Measurements from ENCODE around the gene PLD3.

GRCh38 chr19:40366697-40367561, 18.4 kb downstream of the PLD3 start:
- TF ChIP-seq POLR2AphosphoS5 (IDR thresholded peaks at IDR 0.05; ENCODE audit: low read depth, low read length): no peak
- TF ChIP-seq POLR2A (IDR thresholded peaks at IDR 0.05; ENCODE audit: low read depth, low read length): no peak
